Bone marrow (tissue), 2 donors: ENCODE results near the gene PRXL2B.
"Not testable (repeated sequence)": the region's sequence is repeated elsewhere in the genome, so short reads cannot be mapped to it uniquely, and the experiment has no call there.

Source experiments
- DNase-seq, 2 donors: peaks; one replicate each; lab custom pipeline; 2025; lab: John Stamatoyannopoulos, UW

PRXL2B gene

DNA sequence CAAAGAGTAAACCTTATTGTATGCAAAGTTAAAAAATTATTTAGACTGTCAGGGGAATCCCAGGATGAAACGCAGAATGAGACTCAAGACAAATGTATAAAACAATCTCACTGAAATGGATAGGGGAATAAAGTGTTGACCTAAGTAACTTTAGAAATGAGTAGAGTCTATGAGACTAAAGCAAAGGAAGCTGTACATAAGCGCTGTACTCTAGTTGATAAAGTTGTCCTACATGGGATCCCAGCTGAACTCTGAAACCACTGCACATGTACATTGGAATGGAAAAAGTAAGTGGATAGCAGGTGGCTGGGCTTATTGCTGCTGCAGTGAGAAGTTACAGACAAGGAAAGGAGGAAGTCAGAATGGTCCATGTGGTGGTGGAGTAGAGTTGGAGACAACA, 27.6 kb downstream of the PRXL2B start:
- no peak for DNase-seq

- no peak for DNase-seq
Observed at GRCh38 chr1:2617971-2618470, 31.4 kb downstream of the PRXL2B start.

DNA sequence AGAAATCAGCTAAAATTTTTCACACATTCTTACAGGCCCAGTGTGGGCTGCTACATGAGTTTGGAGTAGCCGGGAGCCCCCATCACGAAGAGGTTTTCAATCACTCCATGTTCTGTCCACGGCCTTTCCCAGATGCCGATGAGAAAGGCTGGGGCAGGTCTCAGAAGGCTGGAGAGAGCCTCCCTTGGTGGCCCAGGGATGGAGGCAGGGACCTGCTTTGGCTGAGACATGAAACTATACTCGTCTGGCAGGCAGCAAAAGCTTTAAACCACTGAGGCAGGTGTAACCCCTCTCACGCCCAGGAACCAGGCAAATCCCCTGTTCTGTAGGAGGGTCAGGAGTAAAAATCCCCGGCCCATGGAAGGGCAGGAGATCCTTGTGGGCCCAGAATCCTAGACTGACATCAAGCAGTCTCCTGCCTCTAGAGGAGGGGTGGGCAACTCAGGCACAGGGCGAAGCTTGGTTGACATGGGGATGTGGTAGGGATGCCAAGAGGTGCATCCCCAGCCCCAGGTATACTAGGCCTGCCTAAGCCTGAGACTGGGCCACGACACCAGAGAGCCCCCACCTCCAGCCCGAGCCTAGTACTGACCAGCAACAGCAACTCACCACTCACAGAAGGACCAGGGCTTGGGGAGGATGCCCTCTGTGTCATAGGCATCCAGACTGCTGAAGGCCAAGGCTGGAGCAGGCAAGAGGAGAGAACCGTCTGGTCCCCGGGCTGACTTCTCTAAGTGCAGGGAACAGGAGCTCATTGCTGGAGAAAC, 37.2 kb downstream of the PRXL2B start:
- no peak for DNase-seq

DNA sequence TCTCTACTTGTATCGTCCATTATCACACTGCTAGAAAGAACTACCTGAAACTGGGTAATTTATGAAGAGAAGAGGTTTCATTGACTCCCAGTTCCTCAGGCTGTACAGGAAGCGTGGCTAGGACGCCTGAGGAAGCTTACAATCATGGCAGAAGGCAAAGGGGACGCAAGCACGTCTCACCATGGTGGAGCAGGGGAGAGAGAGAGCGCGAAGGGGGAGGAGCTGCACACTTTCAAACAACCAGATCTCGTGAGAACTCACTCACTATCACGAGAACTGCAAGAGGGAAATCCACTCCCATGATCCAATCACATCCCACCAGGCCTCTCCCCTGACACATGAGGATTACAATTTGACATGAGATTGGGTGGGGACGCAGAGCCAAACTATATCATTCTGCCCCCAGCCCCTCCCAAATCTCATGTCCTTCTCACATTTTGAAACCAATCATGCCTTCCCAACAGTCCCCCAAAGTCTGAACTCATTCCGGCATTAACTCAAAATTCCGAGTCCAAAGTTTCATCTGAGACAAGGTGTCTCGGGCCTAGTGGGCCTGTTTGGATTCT, 38.2 kb downstream of the PRXL2B start:
- no peak for DNase-seq

DNA sequence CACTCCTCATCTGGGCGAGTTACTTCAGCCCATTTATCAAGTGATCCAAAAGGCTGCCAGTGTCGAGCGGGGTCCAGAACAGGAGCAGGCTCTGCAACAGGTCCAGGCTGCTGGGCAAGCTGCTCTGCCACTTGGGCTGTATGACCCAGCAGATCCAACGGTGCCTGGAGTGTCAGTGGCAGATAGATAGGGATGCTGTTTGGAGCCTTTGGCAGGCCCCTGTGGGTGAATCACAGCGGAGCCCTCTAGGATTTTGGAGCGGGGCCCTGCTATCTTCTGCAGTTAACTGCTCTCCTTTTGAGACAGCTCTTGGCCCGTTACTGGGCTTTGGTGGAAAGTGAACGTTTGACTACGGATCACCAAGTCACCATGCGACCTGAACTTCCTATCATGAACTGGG, 38.7 kb downstream of the PRXL2B start:
- no peak for DNase-seq

GRCh38 chr1:2625748-2626147, 39.2 kb downstream of the PRXL2B start:
- DNase-seq, result not testable (repeated sequence)

DNA sequence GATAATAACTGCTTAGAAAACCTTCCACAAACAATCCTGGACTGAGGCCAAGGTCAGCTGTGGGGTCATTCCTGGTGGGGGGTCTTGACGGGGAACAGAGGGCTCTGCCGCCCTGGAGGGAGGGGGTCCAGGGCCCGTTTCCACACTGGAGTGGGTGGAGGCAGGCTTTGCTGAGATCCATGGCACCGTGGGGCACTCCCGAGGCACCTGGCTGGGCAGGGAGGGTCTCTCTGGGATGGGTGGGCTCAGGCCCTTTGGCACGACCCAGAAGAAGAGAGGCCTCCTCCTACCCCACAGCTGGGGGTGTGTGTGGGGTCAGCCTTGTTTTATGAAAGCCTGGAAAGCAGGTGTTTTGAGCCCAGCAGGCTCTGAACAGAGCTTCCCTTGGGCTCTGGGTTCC, 41.2 kb downstream of the PRXL2B start:
- DNase-seq, result no peak

- no peak for DNase-seq
Observed at GRCh38 chr1:2628191-2628932, 41.8 kb downstream of the PRXL2B start.

GRCh38 chr1:2628933-2629626, 42.5 kb downstream of the PRXL2B start:
- no peak for DNase-seq

- DNase-seq, result no peak
Observed at GRCh38 chr1:2629627-2630497, 43.3 kb downstream of the PRXL2B start.

GRCh38 chr1:2630498-2631135, 44.0 kb downstream of the PRXL2B start:
- no peak for DNase-seq

GRCh38 chr1:2631136-2632050, 44.8 kb downstream of the PRXL2B start:
- no peak for DNase-seq

- no peak for DNase-seq
Observed at GRCh38 chr1:2632051-2632430, 45.5 kb downstream of the PRXL2B start.

- no peak for DNase-seq
Observed at GRCh38 chr1:2632561-2633361, 46.2 kb downstream of the PRXL2B start, which contains the start of gene MMEL1. Gene MMEL1 (minus strand): TSS chr1:2633016. CDS start chr1:2629484, 3,532 bp downstream.

DNA sequence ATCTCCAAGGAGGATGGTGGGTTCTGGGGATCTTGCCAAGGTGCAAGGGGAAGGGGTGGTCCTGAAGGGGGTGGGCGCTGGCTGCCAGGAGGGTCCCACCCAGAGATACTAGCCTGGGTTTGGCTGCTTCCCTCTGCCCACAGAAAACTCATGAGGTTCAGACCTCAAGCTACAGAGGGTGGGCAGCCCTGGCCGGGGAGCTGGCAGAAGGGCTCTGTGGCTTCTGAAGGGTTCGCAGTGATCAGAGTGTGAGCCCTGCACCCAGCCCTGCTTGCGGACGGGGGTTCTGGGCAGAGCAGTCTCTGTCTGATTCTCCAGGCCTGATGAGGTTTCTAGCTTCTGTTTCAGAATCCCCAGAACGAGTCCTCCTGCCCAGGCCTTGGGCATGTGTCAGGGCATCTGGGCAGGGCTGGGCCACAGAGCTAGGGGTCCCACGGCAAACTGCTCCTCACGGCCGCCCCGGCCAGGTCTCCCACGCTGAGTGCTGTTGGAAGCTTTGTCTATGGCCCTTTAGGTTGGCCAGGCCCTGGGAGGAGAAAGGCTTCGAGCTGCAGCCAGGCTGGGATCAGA, 46.9 kb downstream of the PRXL2B start:
- no peak for DNase-seq

DNA sequence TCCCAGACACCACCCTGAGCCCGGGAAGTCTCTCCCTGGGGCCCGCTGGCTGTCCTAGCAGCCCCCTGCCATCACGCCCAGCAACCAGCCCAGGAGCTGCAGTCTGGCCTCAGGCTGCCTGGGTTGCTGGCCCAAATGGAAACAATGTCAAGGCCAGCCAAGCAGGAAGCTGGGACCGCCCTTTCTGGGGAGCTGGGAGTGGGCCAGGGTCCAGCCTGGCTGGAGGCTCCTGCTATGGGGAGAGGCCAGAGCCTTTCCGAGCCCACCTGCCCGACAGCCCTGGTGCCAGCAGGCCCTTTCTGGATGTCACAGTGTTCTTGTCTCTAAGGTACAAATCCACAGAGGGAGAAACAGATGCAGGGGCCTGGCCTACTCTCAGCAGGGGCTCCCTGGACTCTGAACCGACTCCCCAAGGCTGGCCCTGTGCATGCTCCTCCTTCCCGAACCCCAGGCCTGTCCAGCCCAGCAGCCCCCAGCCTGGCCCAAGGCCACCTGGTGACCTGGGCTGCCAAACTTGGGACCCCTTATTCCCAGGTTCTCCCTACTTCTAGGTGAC, 47.4 kb downstream of the PRXL2B start:
- DNase-seq, result no peak

- no peak for DNase-seq
Observed at GRCh38 chr1:2635361-2636010, 48.9 kb downstream of the PRXL2B start.

DNA sequence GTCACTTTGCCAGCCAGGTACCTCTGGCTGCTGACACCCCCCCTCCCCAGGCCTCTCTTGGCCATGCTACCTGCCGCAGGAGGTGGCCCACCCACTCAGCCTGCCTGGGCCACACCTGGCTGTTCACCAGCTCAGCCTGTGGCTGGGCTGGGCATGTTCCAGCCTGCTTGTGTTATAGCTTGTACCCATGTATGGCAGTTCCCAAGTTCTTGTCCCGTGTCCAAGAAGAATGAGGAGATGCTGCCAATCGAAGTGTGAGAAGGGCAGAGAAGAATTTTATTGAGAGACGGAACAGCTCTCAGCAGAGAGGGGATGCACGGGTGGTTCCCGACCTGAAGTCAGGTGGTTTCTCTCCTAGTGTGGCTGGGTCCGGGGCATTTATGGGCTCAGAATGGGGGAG, 50.2 kb downstream of the PRXL2B start:
- DNase-seq, result no peak
